RPMI7951 (cell line): ENCODE measurements around the gene CD93. TPM values are rescaled to one million over a fixed set of nuclear protein-coding genes. Genes with fewer than 3 reads are reported as not detected.

Source experiments
- DNase-seq: peaks from one replicate; pipeline ENCODE4 v3.0.0-alpha.2; 2012; ENCODE audit warnings: low read depth
- total RNA-seq: library from RNA; depleted of rRNA; stranded (reverse); fragments of >200 nt; shearing (Covaris generic); gene quantifications from 2 replicates; pipeline ENCODE4 v1.2.3, GENCODE V29; 2014

Gene CD93
- total RNA-seq, 1 experiment from 2014 or later, result under 0.01 TPM

DNA sequence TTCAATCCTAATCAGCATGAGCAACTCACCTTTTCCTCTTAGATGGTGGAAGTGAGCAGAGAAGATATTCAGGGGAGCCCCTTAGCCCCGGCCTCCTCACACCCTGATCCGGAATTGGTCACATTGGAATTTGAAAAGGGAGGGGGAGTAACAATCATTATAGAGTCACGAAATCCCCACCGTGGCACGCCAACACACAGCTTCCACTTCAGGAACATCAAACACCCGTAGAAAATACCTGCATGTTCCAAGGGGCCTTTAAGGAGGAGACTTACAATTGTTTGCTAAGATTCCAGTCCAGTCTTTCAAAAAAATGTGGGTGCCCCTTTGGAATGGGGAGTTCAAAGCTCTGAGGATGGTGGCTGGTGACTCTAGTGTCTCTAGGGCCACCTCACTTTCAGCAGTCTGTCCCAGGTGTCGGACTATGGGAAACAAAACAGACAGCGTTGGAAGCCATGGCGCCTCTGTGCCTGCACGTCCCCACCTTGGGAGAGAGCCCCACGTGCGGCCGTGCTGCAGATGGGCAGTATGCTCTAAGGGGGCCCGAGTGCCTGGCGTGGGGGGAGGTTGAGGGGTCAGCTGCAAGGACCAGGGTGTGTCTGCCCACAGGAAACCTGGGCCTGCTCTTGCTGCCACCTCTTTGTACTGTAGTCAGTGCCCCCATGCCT is 2.4 kb downstream of the CD93 start:
- no peak for DNase-seq

DNA sequence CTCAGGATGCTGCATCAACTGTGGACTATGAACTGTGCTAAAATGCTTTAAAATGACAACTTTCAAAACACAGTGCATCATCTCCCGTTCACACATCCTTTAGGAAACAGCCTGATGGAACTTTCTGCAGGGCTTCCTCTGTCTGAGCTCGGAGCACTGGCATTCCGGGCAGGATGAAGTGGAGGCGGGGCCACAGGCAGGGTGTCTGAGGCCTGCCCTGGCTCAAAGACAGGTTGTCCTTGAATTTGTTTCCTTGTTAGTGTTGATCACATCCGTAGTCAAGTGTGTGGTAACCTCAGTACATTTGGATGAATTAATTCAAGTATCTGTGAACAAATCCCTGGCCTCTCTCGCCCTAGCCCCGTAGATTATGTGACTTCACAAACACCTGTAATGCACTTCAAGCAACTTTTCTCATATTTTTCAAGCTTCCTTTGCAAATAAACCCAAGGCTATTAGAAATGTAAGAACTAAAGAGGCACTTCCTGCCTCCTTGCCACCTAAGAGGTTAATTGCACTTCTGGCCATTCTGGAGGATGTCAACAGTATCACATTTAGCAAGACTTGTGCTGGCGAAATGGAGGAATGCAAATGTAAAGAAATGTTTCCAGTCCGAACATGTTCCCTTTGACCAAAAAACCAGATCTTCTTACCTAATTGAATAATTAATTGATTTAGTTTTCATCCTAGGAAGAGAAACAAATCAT is 3.1 kb downstream of the CD93 start:
- DNase-seq, result no peak

GRCh38 chr20:23081263-23081819 is 4.8 kb downstream of the CD93 start:
- no peak for DNase-seq

DNA sequence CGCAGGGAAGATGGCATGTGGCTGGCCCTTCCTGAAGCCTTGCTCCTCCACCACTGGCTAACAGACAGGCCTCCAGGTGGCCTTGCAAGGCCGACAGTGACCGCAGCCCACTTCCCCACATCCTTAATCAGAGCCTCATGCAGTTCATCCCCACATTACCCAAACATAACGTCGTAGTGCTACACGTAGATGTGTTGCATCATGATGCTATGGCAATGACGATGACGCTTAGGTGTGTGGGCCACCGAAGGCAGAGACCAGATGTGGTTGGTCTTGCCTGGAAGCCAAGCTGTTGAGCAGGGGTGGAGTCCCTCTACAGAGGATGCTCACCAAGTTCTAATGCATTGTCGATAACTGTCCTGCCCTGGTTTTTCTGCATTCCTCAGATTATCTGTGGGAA is 5.6 kb downstream of the CD93 start:
- no peak for DNase-seq

GRCh38 chr20:23079926-23080325 is 6.2 kb downstream of the CD93 start:
- no peak for DNase-seq

DNA sequence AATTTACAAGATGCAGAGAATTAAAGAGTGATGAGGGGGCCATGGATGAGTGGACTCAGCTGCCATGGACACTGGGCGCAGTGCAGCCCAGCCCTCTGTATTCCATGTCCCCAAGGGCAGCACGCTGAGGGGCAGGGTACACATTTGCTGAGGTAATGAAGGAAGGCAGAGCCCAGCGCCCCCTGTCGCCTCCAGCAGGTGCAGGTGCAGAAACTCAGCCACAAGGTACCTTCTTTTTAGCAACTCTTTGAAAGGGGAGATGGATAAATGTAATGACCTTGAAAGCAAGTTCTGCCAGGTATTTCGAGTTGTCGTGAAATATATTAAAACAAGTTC is 7.1 kb downstream of the CD93 start:
- DNase-seq, result no peak

GRCh38 chr20:23078351-23079015 is 7.6 kb downstream of the CD93 start:
- DNase-seq, result peak; percentile 61

- DNase-seq, result no peak
Measured at GRCh38 chr20:23077277-23077676, 8.8 kb downstream of the CD93 start.

DNA sequence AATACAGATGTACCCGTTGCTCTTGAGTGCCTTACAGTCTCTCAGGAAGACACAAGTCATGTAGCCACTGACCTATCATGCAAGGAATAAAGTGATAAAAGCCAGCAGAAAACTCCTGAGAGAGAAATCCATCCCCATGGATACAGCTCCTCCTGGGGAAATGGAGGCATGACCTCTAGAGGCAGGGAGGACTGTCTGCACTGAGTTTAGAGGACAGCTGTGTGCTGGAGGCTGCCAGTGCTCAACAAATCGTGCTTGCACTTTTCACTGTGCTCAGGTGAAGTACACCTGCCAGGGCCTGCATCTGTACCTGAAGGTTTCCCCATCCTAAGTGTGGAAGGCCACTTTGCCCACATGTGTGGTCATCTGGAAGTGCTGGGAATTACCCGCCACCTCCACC is 12.1 kb downstream of the CD93 start:
- DNase-seq, result no peak

- DNase-seq, result no peak
Measured at GRCh38 chr20:23072892-23073586, 13.1 kb downstream of the CD93 start.

DNA sequence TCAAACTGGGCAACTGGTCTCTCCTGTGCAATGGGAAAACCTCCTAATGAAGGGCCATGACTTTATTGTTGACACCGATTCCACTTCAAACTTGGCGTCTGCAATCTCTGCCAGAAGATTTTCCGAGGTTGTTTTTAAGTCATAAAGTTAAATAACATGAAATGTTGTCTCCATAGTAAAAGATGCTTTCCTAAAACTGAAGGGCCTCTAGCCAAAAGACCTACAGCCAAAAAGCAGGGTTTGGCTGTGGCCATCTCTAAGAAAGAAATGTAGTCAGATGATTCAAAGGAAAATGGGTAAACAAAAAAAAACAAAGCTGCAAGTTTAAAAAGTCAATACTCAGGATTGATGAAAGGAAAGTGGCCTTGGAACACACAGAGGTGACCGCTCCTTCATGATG is 14.1 kb downstream of the CD93 start:
- no peak for DNase-seq

- DNase-seq, result no peak
Measured at GRCh38 chr20:23071398-23071797, 14.7 kb downstream of the CD93 start.

- no peak for DNase-seq
Measured at GRCh38 chr20:23069108-23069507, 17.0 kb downstream of the CD93 start.

DNA sequence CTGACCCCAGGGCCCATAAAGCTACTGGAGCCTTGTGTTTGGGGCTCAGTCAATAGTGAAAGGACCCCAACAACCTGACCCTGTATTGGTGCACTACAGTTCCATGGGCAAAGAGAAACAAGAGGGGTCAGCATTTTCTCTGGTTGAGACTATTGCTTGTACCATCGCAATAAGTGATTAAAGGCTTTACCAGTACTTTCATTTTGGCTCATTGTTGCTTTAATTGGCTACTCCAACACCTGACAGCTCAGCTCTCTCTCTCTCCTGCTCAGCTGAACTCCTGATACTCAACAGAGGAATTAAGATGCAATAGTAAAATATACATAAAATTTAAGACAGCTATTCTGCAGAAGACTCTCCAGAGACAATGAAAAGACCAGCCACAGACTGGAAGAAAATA is 17.8 kb downstream of the CD93 start:
- no peak for DNase-seq

DNA sequence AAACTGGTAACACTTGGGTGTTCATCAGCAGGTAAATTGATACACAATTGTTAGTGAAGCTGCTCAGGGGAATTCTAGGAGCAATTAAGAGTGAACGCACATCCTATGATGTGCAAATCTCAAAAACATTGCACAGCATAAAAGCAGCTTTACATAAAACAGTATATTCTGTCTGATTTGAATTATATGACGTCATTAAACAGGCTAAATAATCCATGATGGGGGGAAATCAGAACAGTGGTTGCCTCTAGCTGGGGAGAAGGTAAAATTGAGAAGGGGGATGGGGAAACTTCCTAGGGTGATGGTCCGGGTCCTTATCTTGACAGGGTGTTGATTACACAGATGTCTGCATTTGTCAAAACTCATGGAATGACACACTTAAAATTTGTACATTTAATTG is 19.4 kb downstream of the CD93 start:
- DNase-seq, result no peak

DNA sequence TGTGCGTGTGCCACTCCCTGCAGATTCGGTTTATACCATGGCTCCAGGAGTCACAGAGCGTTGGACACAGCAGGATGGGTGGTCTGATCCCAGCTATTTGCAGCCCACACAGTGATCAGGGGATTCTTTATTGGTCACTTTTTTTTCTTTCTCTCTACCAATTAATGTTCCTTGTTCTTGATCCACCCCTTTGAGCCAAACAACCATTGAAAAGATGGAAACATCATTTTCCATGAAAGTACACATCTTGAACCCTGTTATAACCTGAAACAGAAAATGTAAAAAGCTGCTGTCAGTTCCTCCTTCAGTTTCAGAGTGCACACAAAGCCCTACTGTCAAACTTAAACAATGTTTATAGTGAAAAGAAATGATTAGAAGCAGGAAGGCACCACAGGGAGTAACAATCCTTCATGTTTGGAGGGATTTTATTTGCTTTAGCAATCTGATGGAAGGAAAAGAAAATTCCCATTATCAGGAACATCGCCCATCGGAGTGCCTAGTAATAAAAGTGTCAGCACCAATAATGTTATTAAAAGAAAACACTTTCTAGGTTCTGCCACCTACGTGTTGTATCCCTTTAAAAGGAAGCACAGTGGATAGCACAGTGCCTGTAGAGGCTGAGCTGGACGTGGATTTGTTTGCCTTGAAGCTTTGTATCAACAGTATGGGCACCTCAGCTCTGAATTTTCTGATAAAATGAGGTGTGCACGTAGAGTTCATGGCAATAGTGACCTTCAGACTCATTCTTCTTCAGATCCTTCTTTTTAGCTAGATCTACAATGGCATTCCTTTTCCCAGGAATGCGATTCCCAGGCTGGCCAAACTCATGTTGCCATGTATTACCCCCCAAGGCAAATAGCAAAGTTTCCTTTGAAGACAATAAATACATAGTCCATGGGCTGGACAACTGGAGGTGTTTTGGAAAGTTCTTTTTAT is 20.6 kb downstream of the CD93 start:
- peak; percentile 21 for DNase-seq

GRCh38 chr20:23063581-23063980 is 22.5 kb downstream of the CD93 start:
- DNase-seq, result no peak

DNA sequence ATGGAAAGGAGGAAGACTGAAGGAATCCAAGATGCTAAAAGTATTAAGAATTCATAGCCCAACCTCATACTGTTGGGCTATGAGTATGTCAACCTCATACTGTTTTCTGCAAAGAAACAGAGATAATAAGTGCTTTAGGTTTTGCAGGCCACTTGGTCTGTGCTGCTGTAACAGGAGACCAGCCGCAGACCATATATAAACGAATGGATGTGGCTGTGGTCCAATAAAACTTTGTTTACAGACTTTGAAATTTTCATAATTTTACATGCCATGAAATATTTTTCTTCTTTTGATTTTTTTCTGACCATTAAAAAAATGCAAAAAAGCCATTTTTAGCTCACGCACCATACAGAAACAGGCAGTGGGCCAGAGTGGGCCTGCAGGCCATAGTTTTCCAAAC is 23.0 kb downstream of the CD93 start:
- DNase-seq, result no peak

GRCh38 chr20:23062632-23063031 is 23.5 kb downstream of the CD93 start:
- no peak for DNase-seq

- peak; percentile 88 for DNase-seq
Measured at GRCh38 chr20:23061734-23062561, 24.2 kb downstream of the CD93 start.
